Left renal cortex interstitium (tissue), 4 donors: ENCODE measurements around the gene RFT1. TPM values are rescaled to one million over a fixed set of nuclear protein-coding genes. Genes with fewer than 3 reads are reported as not detected.
"Not testable (repeated sequence)": the region's sequence is repeated elsewhere in the genome, so short reads cannot be mapped to it uniquely, and the experiment has no call there.

Experiments
- DNase-seq, 4 donors: peaks; one replicate each; pipeline ENCODE4 v3.0.0-alpha.2; 2013; ENCODE audit warnings: low read depth in 4 of 4, low spot score in 2 of 4, missing footprints in 1 of 4
- polyA plus RNA-seq, 4 donors: library from polyadenylated mRNA; unstranded; fragments of 120-200 nt; gene quantifications; one replicate each; pipeline ENCODE4 v1.2.1, GENCODE V29; 2013; ENCODE audit not compliant: insufficient read length in 4 of 4

Gene RFT1
- polyA plus RNA-seq, 4 donors: 25.4 to 30.9 (median 26.0) TPM

- not testable (repeated sequence) for DNase-seq
Measured at GRCh38 chr3:53151086-53151438, 20.8 kb upstream of the RFT1 start.

GRCh38 chr3:53150247-53151085, 20.2 kb upstream of the RFT1 start:
- DNase-seq: no peak

DNA sequence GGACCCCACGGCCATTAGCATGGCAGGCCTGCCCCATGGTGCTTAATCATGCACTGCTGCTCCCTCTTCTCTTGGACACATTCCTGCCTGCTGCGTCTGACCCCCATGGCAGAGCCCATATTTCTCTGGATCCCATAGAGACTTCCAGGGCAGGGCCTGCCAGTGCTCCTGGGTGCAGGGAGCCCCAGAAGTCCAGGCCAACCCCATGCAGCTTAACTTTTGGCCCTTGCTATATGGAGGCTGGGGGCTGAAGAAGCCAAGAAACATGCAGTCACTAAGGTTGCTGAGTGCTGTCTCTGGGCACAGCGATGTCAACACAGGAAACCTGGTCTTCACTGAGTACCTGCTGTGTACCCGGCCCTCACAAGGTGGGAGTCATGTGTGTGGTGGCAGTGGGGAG, 19.5 kb upstream of the RFT1 start:
- DNase-seq: no peak

DNA sequence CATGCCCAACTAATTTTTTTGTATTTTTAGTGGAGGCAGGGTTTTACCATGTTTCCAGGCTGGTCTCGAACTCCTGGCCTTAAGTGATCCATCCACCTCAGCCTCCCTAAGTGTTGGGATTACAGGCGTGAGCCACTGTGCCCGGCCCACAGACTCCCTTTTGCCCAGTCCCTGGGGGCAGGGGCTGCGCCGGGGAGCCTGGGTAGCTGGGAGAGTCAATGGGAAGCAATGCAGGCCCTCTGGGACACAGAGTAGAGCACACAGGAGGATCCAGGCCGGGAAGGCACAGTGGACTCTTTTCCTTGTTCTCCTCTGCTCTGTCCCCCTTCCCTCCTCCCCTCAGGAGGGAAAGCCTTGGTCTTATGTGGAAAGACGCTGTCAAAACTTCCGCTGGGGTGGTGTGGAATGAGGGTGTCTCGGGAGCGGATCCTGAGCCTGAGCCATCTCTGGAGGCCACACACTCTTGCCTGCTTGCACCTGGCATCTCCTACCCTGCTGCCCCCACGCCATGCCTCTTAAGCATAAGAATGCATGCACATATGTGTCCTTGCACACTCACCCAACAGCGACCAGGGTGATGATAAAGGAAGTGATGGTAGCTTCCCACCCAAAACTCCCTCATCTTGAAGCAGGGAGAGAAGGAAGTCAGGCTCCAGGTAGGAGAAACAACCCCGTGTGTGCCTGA, 18.9 kb upstream of the RFT1 start:
- DNase-seq: no peak

DNA sequence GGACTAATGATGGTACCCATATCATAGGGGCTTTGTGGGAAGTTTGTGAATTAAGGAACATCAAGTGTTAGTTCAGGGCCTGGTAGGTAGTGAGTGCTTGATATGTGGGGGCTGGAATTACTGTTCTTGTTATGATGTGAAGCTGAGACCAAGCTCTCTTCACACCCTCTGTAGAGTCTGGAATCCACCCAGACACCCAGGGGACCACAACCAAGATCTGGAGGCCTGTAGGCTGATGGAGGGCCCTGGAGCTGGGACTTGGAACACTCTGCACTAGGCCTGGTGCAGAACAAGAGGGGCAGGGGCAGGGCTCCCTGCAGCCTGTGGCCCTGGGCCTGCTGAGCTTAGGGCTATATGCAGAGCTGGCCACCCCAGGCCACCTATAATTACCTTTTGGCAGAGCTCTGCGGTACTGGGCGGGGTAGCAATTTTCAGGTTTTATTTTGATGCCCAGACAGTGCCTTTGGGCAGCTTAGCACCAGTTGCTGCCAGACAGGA, 17.7 kb upstream of the RFT1 start:
- no peak for DNase-seq

- DNase-seq: no peak
Measured at GRCh38 chr3:53147151-53147902, 17.1 kb upstream of the RFT1 start.

DNA sequence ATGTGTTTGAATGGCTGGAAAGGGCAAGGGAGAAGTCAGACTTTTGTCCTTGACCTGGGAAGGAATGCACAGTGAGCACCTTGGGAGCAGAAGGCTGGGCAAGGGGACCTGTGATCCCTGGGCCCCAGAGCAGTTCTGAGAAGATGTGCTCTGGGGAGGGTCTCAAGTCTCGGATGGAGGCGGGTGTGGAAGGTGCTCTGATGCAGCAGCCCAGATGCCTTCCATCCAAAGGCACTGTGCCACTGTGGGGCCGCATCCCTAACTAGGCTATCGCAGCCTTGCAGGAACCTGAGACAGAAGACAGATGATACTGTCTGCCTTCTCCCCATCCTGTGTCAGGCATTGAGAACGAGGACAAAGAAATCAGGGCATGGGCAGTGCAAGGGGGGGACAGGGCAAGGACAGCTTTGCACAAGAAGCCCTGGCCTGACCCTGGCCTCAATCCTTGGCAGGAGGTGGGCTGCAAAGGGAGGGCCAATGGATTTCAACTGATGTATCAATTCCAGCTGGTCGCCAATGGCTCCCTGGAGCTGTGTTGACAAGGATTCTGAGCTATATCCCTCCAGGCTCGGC, 16.2 kb upstream of the RFT1 start:
- no peak for DNase-seq

DNA sequence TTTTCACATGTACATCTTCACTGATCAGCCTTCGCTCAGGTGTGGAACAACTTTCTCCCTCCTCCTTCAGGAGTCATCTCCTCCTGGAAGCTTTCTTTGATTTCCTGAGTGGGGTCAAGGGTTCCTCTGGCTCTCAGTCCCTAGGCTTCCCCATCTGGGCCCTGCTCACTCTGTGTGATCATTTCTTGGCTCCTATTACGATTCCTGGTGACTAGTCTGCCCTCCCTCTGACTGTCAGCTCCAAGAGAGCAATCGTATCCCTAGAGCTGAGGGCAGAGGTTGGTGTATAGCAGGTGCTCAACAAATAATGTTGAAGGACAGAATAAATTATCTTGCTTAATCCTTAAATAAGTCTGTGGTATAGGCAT, 15.5 kb upstream of the RFT1 start:
- no peak for DNase-seq

- no peak for DNase-seq
Measured at GRCh38 chr3:53144862-53145712, 14.9 kb upstream of the RFT1 start.

DNA sequence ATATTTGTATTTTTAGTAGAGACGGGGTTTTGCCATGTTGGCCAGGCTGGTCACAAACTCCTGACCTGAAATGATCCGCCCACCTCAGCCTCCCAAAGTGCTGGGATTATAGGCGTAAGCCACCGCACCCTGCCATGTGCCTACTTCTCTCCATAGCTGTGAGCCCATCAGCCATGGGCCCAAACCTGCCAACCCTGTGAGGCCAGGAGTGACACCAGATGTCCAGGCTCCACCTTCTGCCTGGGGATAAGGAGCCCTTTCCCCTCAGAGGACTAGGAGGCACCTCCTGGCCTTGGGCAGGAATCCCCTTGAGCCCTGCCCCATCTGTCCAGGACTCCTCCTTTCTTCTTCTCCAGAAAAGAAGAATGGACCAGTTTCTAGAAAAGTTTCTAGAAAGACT, 14.2 kb upstream of the RFT1 start:
- DNase-seq: no peak

GRCh38 chr3:53142986-53143385, 12.8 kb upstream of the RFT1 start:
- DNase-seq: no peak

- no peak for DNase-seq
Measured at GRCh38 chr3:53140847-53141845, 10.9 kb upstream of the RFT1 start.

GRCh38 chr3:53139906-53140846, 9.9 kb upstream of the RFT1 start:
- no peak for DNase-seq

GRCh38 chr3:53137835-53138446, 7.7 kb upstream of the RFT1 start:
- no peak for DNase-seq

- DNase-seq: no peak
Measured at GRCh38 chr3:53137221-53137620, 7.0 kb upstream of the RFT1 start.

DNA sequence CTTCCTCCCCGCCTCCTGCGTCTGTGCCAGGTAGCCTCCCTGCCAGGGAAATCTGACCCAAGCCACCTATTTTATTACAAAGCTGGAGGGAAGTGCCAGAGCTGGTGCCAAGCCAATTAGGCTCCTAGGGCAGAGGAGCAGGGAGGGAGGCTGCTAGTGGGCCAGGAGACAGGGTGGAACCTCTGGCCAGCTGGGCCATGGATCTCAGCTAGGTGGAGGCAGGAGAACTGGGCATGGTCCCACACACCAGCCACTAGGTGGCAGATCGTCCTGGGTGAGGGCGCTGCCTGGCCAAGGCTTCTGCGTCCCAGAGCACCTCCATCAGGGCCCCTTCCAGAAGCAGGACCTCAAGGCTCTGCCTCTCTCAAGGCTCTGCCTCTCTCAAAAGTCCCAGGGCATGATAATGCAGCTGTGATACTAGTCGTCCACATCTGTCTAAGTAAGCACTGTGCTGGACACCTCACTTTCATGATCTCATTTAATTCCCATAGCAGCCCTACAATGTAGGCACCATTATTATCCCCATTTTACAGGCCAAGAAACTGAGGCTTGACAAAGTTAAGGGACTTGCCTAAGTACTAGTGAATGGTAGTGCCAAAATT, 4.5 kb upstream of the RFT1 start:
- no peak for DNase-seq

GRCh38 chr3:53132347-53132746, 2.1 kb upstream of the RFT1 start:
- DNase-seq: no peak
